ENCODE results near the gene GYPE.
"Not testable (repeated sequence)": the region's sequence is repeated elsewhere in the genome, so short reads cannot be mapped to it uniquely, and the experiment has no call there.

GYPE gene

GRCh38 chr4:143907811-143908210 is 2.5 kb upstream of the GYPE start:
- TF ChIP-seq CTCF (IDR thresholded peaks at IDR 0.05; ENCODE audit: extremely low read depth, insufficient read depth, missing control alignments), result peak; percentile 56

DNA sequence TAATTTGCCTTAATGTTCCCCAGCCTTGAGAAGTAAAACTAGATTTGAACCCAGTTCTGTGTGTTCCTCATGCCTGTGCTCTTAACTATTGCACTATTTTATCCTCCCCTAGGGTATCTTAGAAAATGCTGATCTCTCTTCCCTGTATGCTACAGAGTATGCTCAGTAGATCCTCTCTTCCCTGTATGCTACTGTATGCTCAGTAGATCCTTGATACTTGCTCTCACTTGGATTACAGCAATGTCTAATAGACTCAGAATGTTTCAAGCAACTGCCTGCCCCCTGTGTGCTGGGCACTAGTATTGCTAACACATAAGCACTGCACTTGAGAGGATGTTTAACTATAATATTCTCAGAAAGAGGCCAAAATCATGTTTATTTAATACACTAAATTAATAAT is 928 bp downstream of the GYPE start:
- DNase-seq (ENCODE audit: low spot score), result not testable (repeated sequence)
- in situ Hi-C loops (cut with MboI; ENCODE audit: low pct_unique_long_range_greater_than_20kb, low sequenced_read_pairs, unreplicated experiment), result loop anchor here (25.0 kb wide), 1 partner anchor 342 kb away; no protein-coding TSS in a partner anchor

More at GRCh38 chr4:143907811-143908210, 2.5 kb upstream of the GYPE start:
- peak; percentile 7 for DNase-seq (ENCODE audit: low spot score)
- in situ Hi-C loops (cut with MboI; ENCODE audit: low pct_unique_long_range_greater_than_20kb, low sequenced_read_pairs, unreplicated experiment), result loop anchor here (25.0 kb wide), 1 partner anchor 346 kb away; no protein-coding TSS in a partner anchor

DNA sequence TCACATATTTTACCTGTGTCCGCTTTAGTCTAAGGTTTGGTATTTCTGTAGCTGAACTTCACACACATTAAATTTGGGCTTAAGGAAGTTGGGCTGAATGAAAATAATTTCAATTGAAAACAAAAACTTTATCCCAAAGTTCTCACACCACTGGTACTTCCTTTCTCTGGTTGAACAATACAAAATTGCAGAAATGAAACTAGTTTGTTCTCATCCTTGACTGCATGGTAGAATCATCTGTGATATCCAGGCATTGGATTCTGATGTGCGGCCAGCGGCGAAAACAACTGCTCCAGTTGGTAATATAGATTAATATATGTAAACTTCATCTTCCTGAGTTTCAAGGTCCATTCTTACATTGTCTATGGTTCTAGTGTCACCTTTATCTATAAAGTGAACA is 15.0 kb downstream of the GYPE start:
- DNase-seq (ENCODE audit: low spot score); in situ Hi-C loops (cut with MboI; ENCODE audit: low pct_unique_long_range_greater_than_20kb, low sequenced_read_pairs, unreplicated experiment): not testable (repeated sequence)

- DNase-seq (ENCODE audit: low spot score); in situ Hi-C loops (cut with MboI; ENCODE audit: low pct_unique_long_range_greater_than_20kb, low sequenced_read_pairs, unreplicated experiment): not testable (repeated sequence)
These were observed 17.2 kb downstream of the GYPE start for GRCh38 chr4:143888189-143888588.

- DNase-seq (ENCODE audit: low spot score); in situ Hi-C loops (cut with MboI; ENCODE audit: low pct_unique_long_range_greater_than_20kb, low sequenced_read_pairs, unreplicated experiment): not testable (repeated sequence)
These were observed 20.4 kb downstream of the GYPE start for GRCh38 chr4:143884965-143885364.

- TF ChIP-seq CTCF (IDR thresholded peaks at IDR 0.05; ENCODE audit: extremely low read depth, insufficient read depth, missing control alignments), result no peak
- in situ Hi-C loops (cut with MboI; ENCODE audit: low pct_unique_long_range_greater_than_20kb, low sequenced_read_pairs, unreplicated experiment), result no loop called here
- no peak for DNase-seq (ENCODE audit: low spot score)
These were observed 21.8 kb downstream of the GYPE start for GRCh38 chr4:143883529-143883928.

- in situ Hi-C loops (cut with MboI; ENCODE audit: low pct_unique_long_range_greater_than_20kb, low sequenced_read_pairs, unreplicated experiment), result no loop called here
- TF ChIP-seq CTCF (IDR thresholded peaks at IDR 0.05; ENCODE audit: extremely low read depth, insufficient read depth, missing control alignments), result no peak
- no peak for DNase-seq (ENCODE audit: low spot score)
These were observed 22.5 kb downstream of the GYPE start for GRCh38 chr4:143882892-143883291.

DNA sequence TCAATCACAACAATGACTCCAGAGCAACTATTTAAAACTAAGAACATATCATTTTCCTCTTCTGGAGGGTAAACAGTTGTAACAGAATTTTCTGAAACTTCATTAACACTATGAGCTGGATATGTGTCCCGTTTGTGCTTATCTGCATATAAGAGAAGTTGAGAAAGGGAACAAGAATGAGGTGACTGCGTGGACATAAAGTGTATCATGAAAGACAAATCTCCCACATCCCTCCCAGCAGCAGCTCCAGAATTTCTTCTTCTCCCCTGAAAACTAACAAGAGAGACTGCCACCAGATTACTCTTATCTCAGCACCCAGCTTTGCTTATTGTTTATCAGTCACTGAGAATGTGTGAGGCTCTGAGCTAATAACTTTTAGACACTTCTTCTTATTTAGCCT is 25.8 kb downstream of the GYPE start:
- in situ Hi-C loops (cut with MboI; ENCODE audit: low pct_unique_long_range_greater_than_20kb, low sequenced_read_pairs, unreplicated experiment); DNase-seq (ENCODE audit: low spot score): not testable (repeated sequence)

DNA sequence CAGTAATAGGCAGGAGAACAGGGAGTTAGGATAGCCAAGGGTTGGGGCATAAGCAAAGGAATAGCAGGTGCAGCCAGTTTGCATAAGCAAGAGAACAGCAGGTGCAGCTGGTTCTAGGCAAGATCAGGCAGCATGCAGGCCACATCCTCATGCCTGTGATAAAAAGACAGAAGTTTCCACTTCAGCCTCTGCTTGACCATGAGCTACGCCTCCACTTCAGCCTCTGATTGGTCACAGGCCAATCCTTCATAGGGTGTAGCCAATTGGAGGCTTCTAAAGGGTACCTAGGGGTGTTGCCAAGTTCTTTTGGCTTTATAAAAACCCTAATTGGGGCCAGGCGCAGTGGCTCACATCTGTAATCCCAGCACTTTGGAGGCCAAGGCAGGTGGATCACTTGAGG is 30.0 kb downstream of the GYPE start:
- DNase-seq (ENCODE audit: low spot score), result not testable (repeated sequence)

DNA sequence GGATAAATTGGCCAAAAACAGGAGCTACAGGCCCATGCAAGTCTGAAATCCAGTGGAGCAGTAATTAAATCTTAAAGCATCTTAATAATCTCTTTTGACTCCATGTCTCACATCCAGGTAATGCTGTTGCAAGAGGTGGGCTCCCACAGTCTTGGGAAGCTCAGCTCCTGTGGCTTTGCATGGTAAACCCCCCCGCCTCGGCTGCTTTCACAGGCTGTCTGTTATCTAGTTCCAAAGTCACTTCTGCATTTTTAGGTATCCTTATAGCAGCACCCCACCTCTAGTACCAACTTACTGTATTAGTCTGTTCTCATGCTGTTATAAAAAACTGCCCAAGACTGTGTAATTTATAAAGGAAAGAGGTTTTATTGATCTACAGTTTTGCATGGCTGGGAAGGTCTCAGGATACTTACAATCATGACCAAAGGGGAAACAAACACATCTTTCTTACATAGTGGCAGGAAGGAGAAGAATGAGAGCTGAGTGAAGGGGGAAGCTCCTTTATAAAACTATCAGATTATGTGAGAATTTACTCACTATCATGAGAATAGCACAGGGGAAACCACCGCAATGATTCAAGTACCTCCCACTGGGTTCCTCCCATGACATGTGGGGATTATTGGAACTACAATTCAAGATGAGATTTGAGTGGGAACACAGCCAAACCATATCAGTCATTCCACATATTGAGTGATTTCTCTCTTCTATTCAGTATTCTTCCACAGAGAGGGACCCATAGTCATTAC is 34.7 kb downstream of the GYPE start:
- DNase-seq (ENCODE audit: low spot score); in situ Hi-C loops (cut with MboI; ENCODE audit: low pct_unique_long_range_greater_than_20kb, low sequenced_read_pairs, unreplicated experiment): not testable (repeated sequence)

More for the DNA sequence above, 30.0 kb downstream of the GYPE start:
- in situ Hi-C loops (cut with MboI; ENCODE audit: low pct_unique_long_range_greater_than_20kb, low sequenced_read_pairs, unreplicated experiment), result not testable (repeated sequence)

DNA sequence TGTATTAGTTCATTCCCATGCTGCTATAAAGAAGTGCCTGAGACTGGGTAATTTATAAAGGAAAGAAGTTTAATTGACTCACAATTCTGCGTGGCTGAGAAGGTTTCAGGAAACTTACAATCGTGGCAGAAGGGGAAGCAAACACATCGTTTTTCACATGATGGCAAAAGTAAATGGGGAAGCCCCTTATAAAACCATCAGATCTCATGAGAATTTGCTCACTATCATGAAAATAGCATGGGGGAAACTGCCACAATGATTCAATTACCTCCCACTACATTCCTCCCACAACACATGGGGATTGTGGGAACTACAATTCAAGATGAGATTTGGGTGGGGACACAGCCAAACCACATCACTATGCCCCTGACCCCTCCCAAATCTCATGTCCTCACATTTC is 35.4 kb downstream of the GYPE start:
- DNase-seq (ENCODE audit: low spot score); in situ Hi-C loops (cut with MboI; ENCODE audit: low pct_unique_long_range_greater_than_20kb, low sequenced_read_pairs, unreplicated experiment): not testable (repeated sequence)

GRCh38 chr4:143862716-143863115 is 42.6 kb downstream of the GYPE start:
- in situ Hi-C loops (cut with MboI; ENCODE audit: low pct_unique_long_range_greater_than_20kb, low sequenced_read_pairs, unreplicated experiment); DNase-seq (ENCODE audit: low spot score): not testable (repeated sequence)

Measured in GM13977 (cell line).